Testis (tissue), 2 donors: ENCODE data around the gene ASPA.

Experiments used
- CTCF ChIP-seq, 3 experiments: fragments of 450-650 bp in 2 of 3; fragments of 200-600 bp in 1 of 3; sonication (generic) in 1 of 3; IDR thresholded peaks; one replicate each; pipeline ENCODE4 v1.5.1; 2016 to 2019; ENCODE audit warnings: antibody characterized with exemption in 3 of 3, mild to moderate bottlenecking in 2 of 3, moderate library complexity in 1 of 3
- POLR2A ChIP-seq: fragments of 450-650 bp; IDR thresholded peaks from one replicate; pipeline ENCODE4 v1.6.1; 2017; ENCODE audit warnings: antibody characterized with exemption, mild to moderate bottlenecking, moderate library complexity

GRCh38 chr17:3532106-3532858, 56.5 kb downstream of the ASPA start:
- no peak for TF ChIP-seq POLR2A
- TF ChIP-seq CTCF (IDR thresholded peaks at IDR 0.05), result no peak
